GM23338 (cell line): ENCODE measurements around the gene RGL2. TPM values are rescaled to one million over a fixed set of nuclear protein-coding genes. Genes with fewer than 3 reads are reported as not detected.

Experiments used
- ATAC-seq: fragments of 200-7000 bp; cut with Tn5 transposase; 3 replicates; pipeline ENCODE4 v1.9.1; 2020
- DNase-seq: peaks from one replicate; pipeline ENCODE4 v3.0.0-alpha.2; 2015; ENCODE audit warnings: low spot score
- H2AFZ ChIP-seq: fragments of 200-600 bp; sonication (generic); 2 replicates; pipeline ENCODE4 v1.8.0; 2016; ENCODE audit warnings: antibody characterized with exemption, mild to moderate bottlenecking, moderate library complexity
- H3F3A ChIP-seq: fragments of 200-600 bp; sonication (generic); replicated peaks from 2 replicates; pipeline ENCODE4 v1.8.0; 2017; ENCODE audit warnings: antibody characterized with exemption, mixed run types, low read depth
- H3K27ac ChIP-seq: fragments of 200-600 bp; sonication (generic); 2 replicates; pipeline ENCODE4 v1.6.1; 2016; ENCODE audit warnings: low read depth
- H3K27me3 ChIP-seq: fragments of 200-600 bp; sonication (generic); 2 replicates; pipeline ENCODE4 v1.8.0; 2016; ENCODE audit warnings: mild to moderate bottlenecking, mixed run types, moderate library complexity; ENCODE audit not compliant: insufficient read depth
- H3K36me3 ChIP-seq: fragments of 200-600 bp; sonication (generic); 2 replicates; pipeline ENCODE4 v1.8.0; 2016; ENCODE audit warnings: mild to moderate bottlenecking; ENCODE audit not compliant: insufficient read depth
- H3K4me1 ChIP-seq: fragments of 200-600 bp; sonication (generic); 2 replicates; pipeline ENCODE4 v1.8.0; 2016; ENCODE audit warnings: mild to moderate bottlenecking, moderate library complexity; ENCODE audit not compliant: insufficient read depth
- H3K4me2 ChIP-seq: fragments of 200-600 bp; sonication (generic); 2 replicates; pipeline ENCODE4 v1.7.1; 2017; ENCODE audit warnings: mixed run types
- H3K4me3 ChIP-seq: fragments of 200-600 bp; sonication (generic); 2 replicates; pipeline ENCODE4 v1.6.1; 2016; ENCODE audit warnings: mixed run types
- H3K79me2 ChIP-seq: fragments of 200-600 bp; sonication (generic); replicated peaks from 2 replicates; pipeline ENCODE4 v1.8.0; 2017; ENCODE audit warnings: mild to moderate bottlenecking; ENCODE audit not compliant: insufficient read depth
- H3K9me2 ChIP-seq: fragments of 200-600 bp; sonication (generic); 2 replicates; pipeline ENCODE4 v1.8.0; 2017; ENCODE audit not compliant: insufficient read depth
- H4K20me1 ChIP-seq: fragments of 200-600 bp; sonication (generic); replicated peaks from 2 replicates; pipeline ENCODE4 v1.8.0; 2017; ENCODE audit warnings: mild to moderate bottlenecking; ENCODE audit not compliant: insufficient read depth
- H3K27ac Mint-ChIP-seq: 2 replicates; pipeline ENCODE4 v1.8.0; 2020; ENCODE audit warnings: inconsistent platforms, mild to moderate bottlenecking, moderate library complexity, mixed read lengths
- H3K27me3 Mint-ChIP-seq: 3 replicates; pipeline ENCODE4 v1.8.0; 2022; ENCODE audit warnings: low read depth, mild to moderate bottlenecking, moderate library complexity, mixed read lengths, inconsistent platforms; ENCODE audit not compliant: insufficient read depth, poor library complexity
- H3K36me3 Mint-ChIP-seq: 3 replicates; pipeline ENCODE4 v1.8.0; 2021; ENCODE audit warnings: low read depth, mild to moderate bottlenecking, inconsistent platforms, moderate library complexity, mixed read lengths
- H3K4me1 Mint-ChIP-seq: 3 replicates; pipeline ENCODE4 v1.8.0; 2020; ENCODE audit warnings: mild to moderate bottlenecking, inconsistent platforms, mixed read lengths
- H3K4me3 Mint-ChIP-seq: 3 replicates; pipeline ENCODE4 v1.8.0; 2021; ENCODE audit warnings: moderate library complexity, mild to moderate bottlenecking, inconsistent platforms, mixed read lengths
- H3K9me3 Mint-ChIP-seq: 3 replicates; pipeline ENCODE4 v1.8.0; 2020; ENCODE audit warnings: moderate library complexity, mild to moderate bottlenecking, inconsistent platforms, mixed read lengths
- CTCF ChIP-seq, 2 experiments: fragments of 200-600 bp in 1 of 2; sonication (generic) in 1 of 2; conservative IDR thresholded peaks; 2 replicates each; pipeline versions ENCODE4 v1.5.1 to v1.6.1; 2016 to 2017; ENCODE audit warnings: antibody characterized with exemption in 2 of 2, low read depth in 2 of 2, mild to moderate bottlenecking in 2 of 2, moderate library complexity in 1 of 2
- ETS1 ChIP-seq: IDR thresholded peaks from 2 replicates; pipeline ENCODE4 v1.6.1; 2016; ENCODE audit warnings: antibody characterized with exemption
- EZH2 ChIP-seq: fragments of 200-600 bp; sonication (generic); IDR thresholded peaks from one replicate; pipeline ENCODE4 v1.8.0; 2017; ENCODE audit warnings: antibody characterized with exemption, mild to moderate bottlenecking, low read depth; ENCODE audit not compliant: unreplicated experiment
- EZH2phosphoT487 ChIP-seq: fragments of 200-600 bp; sonication (generic); IDR thresholded peaks from one replicate; pipeline ENCODE4 v1.8.1; 2018; ENCODE audit warnings: antibody characterized with exemption; ENCODE audit not compliant: unreplicated experiment
- JUNB ChIP-seq: IDR thresholded peaks from one replicate; pipeline ENCODE4 v1.6.1; 2016; ENCODE audit warnings: antibody characterized with exemption; ENCODE audit not compliant: unreplicated experiment
- NANOG ChIP-seq: IDR thresholded peaks from 2 replicates; pipeline ENCODE4 v1.6.1; 2016; ENCODE audit warnings: antibody characterized with exemption, borderline replicate concordance
- POLR2AphosphoS5 ChIP-seq: IDR thresholded peaks from 2 replicates; pipeline ENCODE4 v1.6.1; 2016; ENCODE audit warnings: antibody characterized with exemption, low read depth
- ZNF114 ChIP-seq: fragments of 250-450 bp; sonication (Bioruptor Pico); IDR thresholded peaks from 2 replicates; pipeline ENCODE4 v1.5.0; 2020; ENCODE audit warnings: mild to moderate bottlenecking, moderate library complexity
- ZNF331 ChIP-seq: fragments of 250-450 bp; sonication (Bioruptor Pico); IDR thresholded peaks from 2 replicates; pipeline ENCODE4 v1.5.0; 2020; ENCODE audit warnings: low read depth, mild to moderate bottlenecking, moderate library complexity
- ZNF462 ChIP-seq: fragments of 250-450 bp; sonication (Bioruptor Pico); IDR thresholded peaks from 2 replicates; pipeline ENCODE4 v1.5.0; 2020; ENCODE audit warnings: mild to moderate bottlenecking, moderate library complexity
- polyA plus RNA-seq: library from polyadenylated mRNA; unstranded; fragments of >200 nt; fragmentation: Nextera tagmentation; extraction: Ambion mirVana; gene quantifications from 2 replicates; pipeline ENCODE4 v1.2.1, GENCODE V29; 2016
- total RNA-seq: library from RNA; depleted of rRNA; stranded (reverse); fragments of >200 nt; shearing (Covaris generic); gene quantifications from 2 replicates; pipeline ENCODE4 v1.2.3, GENCODE V29; 2014

The RGL2 gene
- total and polyA plus RNA-seq, 2 experiments from 2014 or later = 28.0 to 52.2 TPM

GRCh38 chr6:33243476-33243875, 55.3 kb downstream of the RGL2 start (continued):
- TF ChIP-seq CTCF (conservative IDR thresholded peaks at IDR 0.05; ENCODE audit: low read depth in 2 of 2) = no peak
- no peak for TF ChIP-seq ETS1
- TF ChIP-seq EZH2 = no peak
- TF ChIP-seq NANOG = no peak
- no peak for TF ChIP-seq ZNF114 (CRISPR knock-in tag)

- no peak overlapping the region for H3K4me3 ChIP-seq
- H3K27ac ChIP-seq = no peak overlapping the region
- ATAC-seq (no peak), DNase-seq (no peak)
- Mint-ChIP-seq H3K4me3 (no peak overlapping the region), H3K27ac (no peak overlapping the region), H3K36me3 (no peaks in the 10 kb centered on the region), H3K4me1 (no peaks in the 10 kb centered on the region), H3K27me3 (peaks cover 3% of the 10 kb centered on the region), H3K9me3 (no peaks in the 10 kb centered on the region)
- H3K36me3 ChIP-seq = no peaks in the 10 kb centered on the region
- H3K79me2 ChIP-seq = no peaks in the 10 kb centered on the region
- no peaks in the 10 kb centered on the region for H3K9me2 ChIP-seq
- no peaks in the 10 kb centered on the region for H4K20me1 ChIP-seq
- no peaks in the 10 kb centered on the region for H3K4me1 ChIP-seq
- H2AFZ ChIP-seq = no peak overlapping the region
- H3K4me2 ChIP-seq = no peak overlapping the region
- peaks cover 42% of the 10 kb centered on the region for H3K27me3 ChIP-seq
- H3F3A ChIP-seq = no peaks in the 10 kb centered on the region
- TF ChIP-seq POLR2AphosphoS5 (no peak), ZNF462 (no peak), ZNF331 (no peak), CTCF (conservative IDR thresholded peaks at IDR 0.05; ENCODE audit: low read depth in 2 of 2) (no peak), EZH2phosphoT487 (no peak), EZH2 (no peak), JUNB (no peak), NANOG (no peak), ETS1 (no peak), ZNF114 (CRISPR knock-in tag) (no peak)
Measured at GRCh38 chr6:33241968-33242367, 56.8 kb downstream of the RGL2 start.
